HG03060 (cell line): ENCODE measurements around the gene MPG.
"Not testable (repeated sequence)": the region's sequence is repeated elsewhere in the genome, so short reads cannot be mapped to it uniquely, and the experiment has no call there.

ENCODE experiments used
- ATAC-seq: cut with Tn5 transposase; IDR thresholded peaks from one replicate; pipeline ENCODE4 v1.9.1; 2021; ENCODE audit warnings: low read depth, moderate number of reproducible peaks; ENCODE audit not compliant: unreplicated experiment

MPG gene

DNA sequence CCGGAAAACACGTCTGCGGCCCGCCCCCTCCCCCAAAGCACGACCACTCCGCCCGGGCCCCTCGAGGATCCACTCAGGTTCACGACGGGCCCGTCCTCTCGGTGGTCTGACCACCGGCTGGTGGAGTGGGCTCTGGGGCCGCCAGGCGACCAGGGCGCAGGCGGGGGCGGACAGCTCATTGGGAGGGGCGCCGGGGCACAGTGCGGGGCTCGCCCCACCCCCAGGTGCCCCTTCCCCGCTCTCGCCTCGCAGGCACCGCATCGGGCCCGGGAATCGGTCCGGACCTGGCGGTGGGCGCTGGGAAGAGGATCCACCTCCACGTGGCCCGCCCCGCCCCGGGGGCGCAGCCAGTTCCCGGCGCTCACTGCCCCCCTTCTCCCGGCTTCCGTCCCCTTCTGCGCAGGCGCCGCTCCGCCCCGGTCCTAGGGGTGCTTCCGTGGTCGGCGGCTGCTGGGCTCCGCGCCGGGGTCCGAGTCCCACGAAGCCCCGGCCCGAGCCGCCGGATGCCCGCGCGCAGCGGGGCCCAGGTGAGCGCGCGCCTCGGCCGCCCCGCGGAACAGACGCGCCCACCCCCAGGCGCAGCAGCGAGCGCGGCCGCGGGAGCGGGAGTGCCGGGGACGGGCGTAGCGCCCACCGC, at the start of gene MPG:
Gene MPG (plus strand): TSS at position 419 of the 637 bp plus-strand sequence. CDS start 85 bp downstream, at position 504.
- ATAC-seq, result no peak

DNA sequence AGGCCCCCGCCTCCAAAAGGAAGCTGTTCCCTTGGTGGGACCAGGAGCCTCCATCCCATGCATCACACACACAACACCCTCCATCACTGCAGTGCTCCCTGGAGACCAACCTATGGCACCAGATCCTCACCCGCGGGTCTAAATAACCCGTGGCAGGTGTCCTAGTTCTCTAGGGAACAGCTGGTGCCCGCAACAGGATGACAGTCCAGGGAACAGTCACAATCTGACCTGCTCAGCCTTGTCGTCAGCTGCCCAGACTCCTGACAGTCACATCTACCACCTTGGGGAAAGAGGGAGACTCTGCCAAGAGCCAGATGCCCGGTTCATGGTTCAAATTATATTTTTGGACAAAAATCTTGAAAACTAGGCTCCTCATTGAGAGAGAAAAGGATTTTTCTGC, 47.4 kb upstream of the MPG start:
- ATAC-seq, result not testable (repeated sequence)

DNA sequence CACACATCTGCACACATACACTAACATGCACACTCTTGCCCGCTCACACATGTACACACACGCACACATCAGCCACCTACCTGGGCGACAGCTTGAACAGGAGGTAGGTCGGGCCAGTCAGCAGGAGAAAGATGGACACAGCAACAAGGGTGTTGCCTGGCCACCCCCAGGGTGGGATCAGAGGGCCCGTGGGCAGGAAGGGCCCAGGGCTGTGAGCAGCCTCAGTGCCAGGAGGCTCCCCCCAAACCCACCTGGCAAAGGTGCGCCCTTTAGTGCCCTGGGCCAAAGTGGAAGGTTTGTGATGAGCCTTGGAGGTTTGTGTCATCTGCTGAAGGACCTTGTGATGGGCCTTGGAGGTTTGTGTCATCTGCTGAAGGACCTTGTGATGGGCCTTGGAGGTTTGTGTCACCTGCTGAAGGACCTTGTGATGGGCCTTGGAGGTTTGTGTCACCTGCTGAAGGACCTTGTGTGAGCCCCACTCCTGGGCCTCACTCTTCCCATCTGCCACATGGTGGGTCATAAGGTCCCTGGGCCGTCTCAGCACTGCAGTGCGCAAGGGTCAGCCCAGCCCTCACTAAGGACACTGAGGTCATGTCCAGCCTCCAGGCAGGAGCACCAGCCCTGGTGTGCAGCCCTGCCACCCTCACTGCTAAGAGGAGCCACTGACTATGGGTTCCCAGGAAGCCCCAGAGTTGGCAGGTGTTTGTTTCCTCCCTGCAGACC, 44.7 kb upstream of the MPG start:
- not testable (repeated sequence) for ATAC-seq

DNA sequence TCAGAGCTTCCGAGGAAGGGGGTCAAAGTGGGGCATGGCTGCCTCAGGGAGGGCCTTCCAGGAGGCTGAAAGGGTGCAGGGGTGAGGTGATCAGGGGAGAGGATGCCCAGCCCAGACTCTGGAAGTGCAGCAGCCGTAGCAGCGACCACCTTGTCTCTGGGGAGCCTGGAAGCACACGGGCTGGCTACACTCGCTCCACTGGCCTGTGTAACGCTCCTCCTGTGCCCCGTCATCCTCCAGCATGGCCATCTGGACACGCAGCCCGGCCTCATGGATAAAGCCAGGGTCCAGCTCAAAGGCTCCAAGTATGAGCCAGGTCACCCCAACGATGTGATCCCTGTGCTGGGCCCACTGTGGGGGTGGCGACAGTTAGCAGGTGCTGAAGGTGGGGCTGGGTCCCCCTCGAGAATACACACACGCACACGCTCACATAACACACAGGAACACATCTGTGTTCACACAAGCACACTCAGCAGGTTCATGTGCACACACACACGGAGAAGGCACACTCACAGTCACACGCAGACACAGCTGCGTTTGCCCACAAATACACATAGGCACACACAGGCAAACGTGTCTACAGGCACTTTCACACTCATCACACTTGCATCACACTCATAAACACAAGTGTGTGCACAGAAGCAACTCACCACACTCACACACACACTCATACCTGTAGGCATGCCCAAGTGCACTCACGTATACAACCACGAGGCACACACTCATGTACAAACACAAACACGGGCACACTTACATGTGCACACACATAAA, 44.0 kb upstream of the MPG start:
- ATAC-seq, result no peak

DNA sequence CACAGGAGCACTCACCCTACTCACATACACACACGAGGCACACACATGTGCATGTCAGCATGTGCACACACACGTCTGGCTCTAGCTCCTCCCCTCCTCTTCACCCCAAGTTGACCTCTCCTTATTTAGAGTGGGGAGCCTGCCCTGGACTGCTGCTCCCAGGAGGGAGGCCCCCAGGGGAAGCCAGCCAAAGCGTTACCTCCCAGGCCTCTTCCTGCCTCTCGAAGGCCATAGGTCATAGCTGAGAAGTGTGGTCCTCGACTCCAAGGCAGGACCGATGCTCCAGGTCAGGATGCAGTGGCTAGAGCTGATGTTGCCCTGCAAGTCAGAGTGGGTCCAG, 43.4 kb upstream of the MPG start:
- ATAC-seq, result no peak

GRCh38 chr16:35011-35677, 42.9 kb upstream of the MPG start:
- ATAC-seq, result no peak

- no peak for ATAC-seq
Observed at GRCh38 chr16:35678-36305, 42.2 kb upstream of the MPG start.

DNA sequence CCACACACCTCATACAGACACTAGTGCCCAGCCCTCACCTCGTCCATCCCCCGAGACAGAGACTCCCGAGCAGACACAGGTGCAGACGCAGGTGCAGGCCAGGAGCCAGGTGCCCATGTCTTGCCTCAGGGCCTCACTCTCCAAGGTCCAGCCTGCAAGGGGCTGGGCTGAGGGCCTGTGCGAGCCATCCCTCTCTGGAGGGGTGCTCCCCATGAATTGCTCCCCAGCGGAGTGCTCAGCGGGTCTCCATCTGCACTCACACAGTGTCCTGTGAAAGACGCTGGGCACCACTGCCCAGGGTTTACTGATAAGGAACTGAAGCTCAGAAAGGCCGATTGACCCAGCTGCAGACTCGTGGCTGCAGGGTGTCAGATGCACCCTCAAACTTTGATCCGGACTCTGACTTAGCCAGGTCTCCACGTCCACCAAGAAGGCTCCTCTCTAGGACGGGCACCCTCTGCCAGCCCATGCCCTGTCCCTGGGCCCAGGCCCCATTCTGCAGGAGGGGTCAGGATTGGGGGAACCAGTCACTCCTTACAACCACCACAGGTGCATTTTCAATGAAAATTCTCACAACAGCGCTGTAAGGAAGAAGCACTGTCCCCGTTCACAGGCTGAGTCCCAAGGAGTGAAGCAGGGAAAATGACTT, 41.6 kb upstream of the MPG start:
- no peak for ATAC-seq

- ATAC-seq, result no peak
Observed at GRCh38 chr16:37511-37910, 40.5 kb upstream of the MPG start.

GRCh38 chr16:38206-38605, 39.8 kb upstream of the MPG start:
- ATAC-seq, result not testable (repeated sequence)

DNA sequence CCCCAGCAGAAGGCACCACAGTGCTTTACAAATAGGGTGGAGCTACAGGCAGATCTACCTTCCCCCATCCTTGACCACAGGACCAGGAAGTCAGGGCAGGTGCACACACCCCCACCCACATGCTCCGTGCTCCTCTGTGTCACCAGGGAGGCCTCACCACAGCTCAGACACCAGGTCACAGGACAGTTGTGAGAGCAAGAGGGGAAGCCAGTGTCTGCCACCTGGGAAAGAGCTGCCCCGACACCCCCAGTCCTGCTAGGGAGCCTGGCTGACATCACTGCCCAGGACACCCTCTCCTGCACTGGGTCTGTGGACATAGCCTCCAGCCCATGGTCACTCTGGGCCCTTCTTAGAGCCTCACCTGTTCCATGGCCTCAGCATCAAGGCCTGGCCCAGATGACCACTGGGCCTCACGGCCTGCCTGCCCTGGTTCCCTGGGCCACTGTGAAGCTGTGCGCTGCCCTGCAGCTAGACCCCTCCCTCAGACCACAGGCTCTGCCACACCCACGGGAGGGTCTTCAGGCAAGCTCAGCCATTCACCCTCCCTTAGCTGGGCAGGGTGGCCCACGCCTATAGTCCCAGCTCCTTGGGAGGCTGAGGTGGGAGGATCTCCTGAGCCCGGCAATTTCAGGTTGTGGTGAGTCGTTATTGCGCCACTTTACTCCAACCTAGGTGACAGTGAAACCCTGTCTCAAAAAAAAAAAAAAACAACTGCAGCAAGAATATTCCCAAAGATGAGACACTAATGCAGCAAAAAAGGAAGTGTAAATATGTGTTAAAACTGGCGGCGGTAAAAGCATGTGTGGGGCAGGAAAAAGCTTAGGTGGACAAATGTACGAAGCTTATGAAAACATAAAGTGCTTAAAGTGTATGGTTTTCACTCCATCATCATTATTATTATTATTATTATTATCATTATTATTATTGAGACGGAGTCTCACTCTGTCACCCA, 38.8 kb upstream of the MPG start:
- peak; percentile 64 for ATAC-seq

- ATAC-seq, result no peak
Observed at GRCh38 chr16:41439-42068, 36.5 kb upstream of the MPG start.

GRCh38 chr16:42069-42457, 36.0 kb upstream of the MPG start:
- no peak for ATAC-seq

GRCh38 chr16:42691-43090, 35.3 kb upstream of the MPG start:
- ATAC-seq, result no peak

DNA sequence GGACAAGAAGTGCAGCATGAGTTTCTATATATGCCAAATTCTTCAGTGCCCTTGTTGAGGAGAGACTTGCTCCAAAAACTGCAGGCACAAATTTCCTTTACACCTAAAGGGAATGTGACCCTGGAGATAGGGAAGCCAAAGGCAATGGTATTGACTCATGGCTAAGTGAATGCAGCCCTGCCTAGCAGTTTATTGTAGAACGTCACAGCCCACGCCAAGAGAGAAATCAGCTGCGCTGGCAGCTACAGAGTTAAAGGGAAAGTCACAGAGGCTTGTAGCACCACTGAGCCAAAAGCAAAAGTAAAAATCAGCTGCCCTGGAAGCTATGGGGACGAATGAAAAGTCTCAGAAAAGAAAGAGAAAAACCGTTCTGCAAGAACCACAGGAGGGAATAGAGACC, 34.7 kb upstream of the MPG start:
- ATAC-seq, result no peak

DNA sequence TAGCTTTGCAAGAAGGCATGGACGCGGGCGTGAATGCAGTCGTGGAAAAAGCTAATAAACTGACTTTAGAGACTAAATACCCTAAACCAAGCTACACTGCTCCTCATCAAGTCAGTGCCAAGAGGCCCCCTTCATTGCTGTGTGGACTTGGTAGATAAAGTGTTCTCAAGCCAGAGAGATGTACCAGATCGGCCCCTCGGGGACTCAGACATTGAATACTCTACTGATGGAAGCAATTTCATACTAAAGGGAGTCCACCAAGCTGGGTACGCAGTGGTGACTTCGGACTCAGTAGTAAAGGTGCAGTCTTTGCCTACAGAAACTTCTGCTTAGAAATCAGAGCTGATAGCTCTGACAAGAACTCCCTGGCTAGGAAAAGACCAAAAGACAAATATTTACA, 33.4 kb upstream of the MPG start:
- no peak for ATAC-seq

DNA sequence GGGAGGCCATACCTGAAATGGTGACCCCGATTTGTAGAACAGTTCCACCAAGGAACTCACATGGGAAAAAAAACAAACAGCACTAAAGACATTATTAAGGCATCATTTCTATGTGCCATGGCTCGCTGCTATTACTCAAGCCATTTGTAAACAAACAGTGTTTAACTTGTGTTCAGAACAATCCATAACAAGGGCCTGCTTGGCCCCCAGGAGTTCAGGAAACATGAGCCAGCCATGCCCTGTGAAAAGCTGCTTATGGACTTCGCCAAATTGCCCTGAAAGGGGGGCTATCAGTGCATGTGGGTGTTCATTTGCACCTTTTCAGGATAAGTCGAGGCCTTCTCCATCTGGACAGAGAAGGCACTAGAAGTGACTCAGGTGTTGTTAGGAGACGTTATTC, 32.6 kb upstream of the MPG start:
- ATAC-seq, result no peak

DNA sequence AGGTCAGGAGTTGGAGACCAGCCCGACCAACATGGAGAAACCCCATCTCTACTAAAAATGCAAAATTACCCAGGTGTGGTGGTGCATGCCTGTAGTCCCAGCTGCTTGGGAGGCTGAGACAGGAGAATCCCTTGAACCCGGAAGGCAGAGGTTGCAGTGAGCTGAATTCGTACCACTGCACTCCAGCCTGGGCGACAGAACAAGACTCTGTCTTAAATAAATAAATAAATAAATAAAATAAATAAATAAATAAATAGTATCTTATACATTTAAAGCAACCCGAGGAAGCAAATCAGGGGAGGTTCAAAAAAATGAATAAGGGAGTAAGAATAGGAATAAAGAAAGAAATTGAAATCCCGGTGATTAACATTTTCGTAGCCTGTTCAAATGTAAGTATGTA, 31.5 kb upstream of the MPG start:
- not testable (repeated sequence) for ATAC-seq

DNA sequence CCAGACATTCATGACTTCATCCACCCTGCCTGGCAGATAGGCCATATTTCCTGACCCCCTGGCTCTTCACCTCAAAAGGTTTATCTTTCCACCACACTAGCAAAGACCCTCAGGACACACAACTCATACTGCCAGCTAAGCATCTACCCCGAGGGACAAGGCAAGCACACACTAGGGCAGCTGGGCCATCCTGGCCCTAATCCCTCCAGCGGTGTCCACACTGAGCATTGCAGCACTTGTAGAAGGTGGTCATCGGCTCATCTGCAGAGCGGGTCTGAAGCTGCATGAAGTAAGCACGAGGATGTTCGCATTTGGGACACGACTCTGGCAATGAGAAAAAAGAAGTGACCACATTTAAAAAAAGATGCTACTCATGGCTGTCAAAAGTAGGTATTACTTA, 30.8 kb upstream of the MPG start:
- no peak for ATAC-seq
